Ovary (tissue), 9 donors: Measurements from ENCODE around the gene RPS6KA4. TPM values are rescaled to one million over a fixed set of nuclear protein-coding genes. Genes with fewer than 3 reads are reported as not detected.

ENCODE experiments used
- DNase-seq, 5 donors: peaks; one replicate each; pipeline ENCODE4 v3.0.0-alpha.2; 2019 to 2020
- H3K27ac ChIP-seq, 2 donors: fragments of 200-600 bp; one replicate each; pipeline versions ENCODE4 v1.5.1 to v1.8.0; 2019 to 2022
- H3K27me3 ChIP-seq: fragments of 200-600 bp; one replicate; pipeline ENCODE4 v1.8.0; 2022
- H3K36me3 ChIP-seq: fragments of 200-600 bp; sonication (generic); one replicate; pipeline ENCODE4 v1.5.1; 2019
- H3K4me1 ChIP-seq: one replicate; pipeline ENCODE4 v1.8.1; 2013; ENCODE audit warnings: mild to moderate bottlenecking, moderate library complexity; ENCODE audit not compliant: insufficient read depth
- H3K4me3 ChIP-seq: fragments of 200-600 bp; sonication (generic); one replicate; pipeline ENCODE4 v1.5.1; 2017
- H3K9me3 ChIP-seq, 2 donors: fragments of 200-600 bp in 1 of 2; sonication (generic) in 1 of 2; one replicate each; pipeline versions ENCODE4 v1.5.1 to v1.8.1; 2013 to 2019; ENCODE audit warnings: mild to moderate bottlenecking in 1 of 2, moderate library complexity in 1 of 2
- EP300 ChIP-seq: sonication (generic); formaldehyde crosslinking; IDR thresholded peaks from one replicate; pipeline ENCODE4 v1.6.1; 2017; ENCODE audit warnings: antibody characterized with exemption
- POLR2A ChIP-seq: fragments of 450-650 bp; IDR thresholded peaks from one replicate; pipeline ENCODE4 v1.6.1; 2017; ENCODE audit warnings: antibody characterized with exemption, mild to moderate bottlenecking, moderate library complexity
- WGBS, 3 donors: extraction: QIAGEN DNeasy Blood & Tissue Kit in 1 of 3; methylation state at CpG; one replicate each; pipeline versions ENCODE4 v1.1.5 to v1.1.7; 2013 to 2017; 5-methylcytosine and 5-hydroxymethylcytosine counted together
- intact Hi-C, 4 donors: fragments of 100-400 bp; cut with DNase I; formaldehyde crosslinking; loops; one replicate each; pipeline versions ENCODE4 v1.11.0 to v1.15.1; 2022 to 2023
- polyA plus RNA-seq, 2 donors: library from polyadenylated mRNA; stranded (reverse); fragments of 200-250 nt in 1 of 2; fragments of 350-450 nt in 1 of 2; fragmentation: Illumina TruSeq in 1 of 2; extraction: RNeasy Lipid Tissue Mini Kit (QIAGEN cat#74804) in 1 of 2; gene quantifications; one replicate each; pipeline ENCODE4 v1.2.3, GENCODE V29; 2013 to 2014
- total RNA-seq, 7 donors: library from RNA; depleted of rRNA in 2 of 7; stranded (reverse); fragments of >200 nt in 2 of 7; fragmentation: NEBNext Ultra II Directional in 3 of 7; extraction: Animal tissue kit (Norgen Biotek cat#: 25700) in 3 of 7; gene quantifications; one replicate each; pipeline versions ENCODE4 v1.1.0 to v1.2.4, GENCODE V29; 2016 to 2023
- TF ChIP-seq, protein P1 (sequence below), 3 donors: fragments of 450-650 bp in 2 of 3; fragments of 200-600 bp in 1 of 3; IDR thresholded peaks; one replicate each; pipeline versions ENCODE4 v1.5.1 to v1.8.0; 2016 to 2022; ENCODE audit warnings: antibody characterized with exemption in 3 of 3, mild to moderate bottlenecking in 1 of 3
- donor health status: DM: no; HTN: no; CAD: no; lungs with moderate emphysema.
- donor health status: DM: no; HTN: no; CAD: no.
- donor health status: Bipolar disorder and iron deficiency.
- donor health status: DM: yes; HTN: yes; CAD: no.
- donor health status: DM: no; HTN: no; CAD: no.
- donor health status: DM: yes; HTN: yes; CAD: no.

The RPS6KA4 gene
- total and polyA plus RNA-seq, 9 donors = 4.0 to 31.4 (median 14.9) TPM

- Histone ChIP-seq H3K27ac (no peak overlapping the region), H3K4me1 (peaks cover 3% of the 10 kb centered on the region), H3K36me3 (no peaks in the 10 kb centered on the region), H3K27me3 (no peaks in the 10 kb centered on the region), H3K9me3 (no peaks in the 10 kb centered on the region), H3K4me3 (no peak overlapping the region)
- DNase-seq = no peak
- WGBS, 3 donors = 39 to 89% (median 87%) methylated on average over 1 to 2 of the region's 2 CpGs
- intact Hi-C loops = loop anchor here in 1 of 4 donors (10.0 kb wide), 1 partner anchor 271 kb away; no protein-coding TSS in a partner anchor
- TF ChIP-seq EP300 = no peak
- TF ChIP-seq POLR2A = no peak
- TF ChIP-seq, protein P1, sequence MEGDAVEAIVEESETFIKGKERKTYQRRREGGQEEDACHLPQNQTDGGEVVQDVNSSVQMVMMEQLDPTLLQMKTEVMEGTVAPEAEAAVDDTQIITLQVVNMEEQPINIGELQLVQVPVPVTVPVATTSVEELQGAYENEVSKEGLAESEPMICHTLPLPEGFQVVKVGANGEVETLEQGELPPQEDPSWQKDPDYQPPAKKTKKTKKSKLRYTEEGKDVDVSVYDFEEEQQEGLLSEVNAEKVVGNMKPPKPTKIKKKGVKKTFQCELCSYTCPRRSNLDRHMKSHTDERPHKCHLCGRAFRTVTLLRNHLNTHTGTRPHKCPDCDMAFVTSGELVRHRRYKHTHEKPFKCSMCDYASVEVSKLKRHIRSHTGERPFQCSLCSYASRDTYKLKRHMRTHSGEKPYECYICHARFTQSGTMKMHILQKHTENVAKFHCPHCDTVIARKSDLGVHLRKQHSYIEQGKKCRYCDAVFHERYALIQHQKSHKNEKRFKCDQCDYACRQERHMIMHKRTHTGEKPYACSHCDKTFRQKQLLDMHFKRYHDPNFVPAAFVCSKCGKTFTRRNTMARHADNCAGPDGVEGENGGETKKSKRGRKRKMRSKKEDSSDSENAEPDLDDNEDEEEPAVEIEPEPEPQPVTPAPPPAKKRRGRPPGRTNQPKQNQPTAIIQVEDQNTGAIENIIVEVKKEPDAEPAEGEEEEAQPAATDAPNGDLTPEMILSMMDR (IDR thresholded peaks at IDR 0.05) = no peak
These were observed 24.6 kb downstream of the RPS6KA4 start for GRCh38 chr11:64383580-64383979.

DNA sequence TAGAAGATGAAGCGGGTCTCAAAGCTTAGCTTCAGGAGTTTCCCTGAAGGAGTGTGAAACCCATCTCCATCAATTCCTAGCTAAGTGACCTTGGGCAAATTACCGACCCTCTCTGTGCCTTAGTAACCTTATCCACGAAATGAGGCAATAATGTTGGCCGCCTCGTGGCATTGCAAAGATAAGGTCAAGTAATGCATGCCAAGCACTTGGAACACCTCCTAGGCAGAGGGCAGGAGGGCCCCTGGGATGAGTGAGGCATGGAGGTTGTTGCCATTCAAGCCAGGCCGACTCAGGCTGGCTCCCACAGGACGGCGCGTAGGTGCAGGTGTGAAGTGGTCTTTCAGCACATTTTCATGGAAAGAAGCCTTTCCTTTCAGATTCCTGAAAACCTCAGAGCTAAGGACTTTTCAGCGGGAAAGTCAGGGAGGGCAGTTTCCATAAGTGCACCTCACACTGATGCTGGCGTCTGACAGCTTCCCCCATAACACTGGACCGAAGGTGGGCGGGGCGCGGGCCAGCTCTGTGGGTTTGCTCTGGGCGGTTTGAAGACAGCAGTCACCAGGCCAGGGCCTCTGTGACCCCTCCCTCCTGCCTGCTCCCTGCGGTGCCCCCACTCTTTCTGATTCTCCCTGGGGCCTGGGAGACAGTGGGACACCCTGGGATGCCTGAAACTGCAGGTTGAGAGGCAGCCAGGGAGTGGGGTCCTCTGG is 25.2 kb downstream of the RPS6KA4 start:
- intact Hi-C loops = loop anchor here in 1 of 4 donors (10.0 kb wide), 1 partner anchor 271 kb away; no protein-coding TSS in a partner anchor
- Histone ChIP-seq H3K4me1 (no peaks in the 10 kb centered on the region), H3K9me3 (no peaks in the 10 kb centered on the region), H3K27me3 (no peaks in the 10 kb centered on the region), H3K36me3 (no peaks in the 10 kb centered on the region), H3K27ac (no peak overlapping the region), H3K4me3 (no peak overlapping the region)
- TF ChIP-seq EP300 (no peak), POLR2A (no peak)
- TF ChIP-seq, protein P1 (IDR thresholded peaks at IDR 0.05) = no peak
- whole genome bisulfite sequencing, 3 donors = 63 to 66% (median 64%) methylated on average over 17 of the region's 17 CpGs
- no peak for DNase-seq

DNA sequence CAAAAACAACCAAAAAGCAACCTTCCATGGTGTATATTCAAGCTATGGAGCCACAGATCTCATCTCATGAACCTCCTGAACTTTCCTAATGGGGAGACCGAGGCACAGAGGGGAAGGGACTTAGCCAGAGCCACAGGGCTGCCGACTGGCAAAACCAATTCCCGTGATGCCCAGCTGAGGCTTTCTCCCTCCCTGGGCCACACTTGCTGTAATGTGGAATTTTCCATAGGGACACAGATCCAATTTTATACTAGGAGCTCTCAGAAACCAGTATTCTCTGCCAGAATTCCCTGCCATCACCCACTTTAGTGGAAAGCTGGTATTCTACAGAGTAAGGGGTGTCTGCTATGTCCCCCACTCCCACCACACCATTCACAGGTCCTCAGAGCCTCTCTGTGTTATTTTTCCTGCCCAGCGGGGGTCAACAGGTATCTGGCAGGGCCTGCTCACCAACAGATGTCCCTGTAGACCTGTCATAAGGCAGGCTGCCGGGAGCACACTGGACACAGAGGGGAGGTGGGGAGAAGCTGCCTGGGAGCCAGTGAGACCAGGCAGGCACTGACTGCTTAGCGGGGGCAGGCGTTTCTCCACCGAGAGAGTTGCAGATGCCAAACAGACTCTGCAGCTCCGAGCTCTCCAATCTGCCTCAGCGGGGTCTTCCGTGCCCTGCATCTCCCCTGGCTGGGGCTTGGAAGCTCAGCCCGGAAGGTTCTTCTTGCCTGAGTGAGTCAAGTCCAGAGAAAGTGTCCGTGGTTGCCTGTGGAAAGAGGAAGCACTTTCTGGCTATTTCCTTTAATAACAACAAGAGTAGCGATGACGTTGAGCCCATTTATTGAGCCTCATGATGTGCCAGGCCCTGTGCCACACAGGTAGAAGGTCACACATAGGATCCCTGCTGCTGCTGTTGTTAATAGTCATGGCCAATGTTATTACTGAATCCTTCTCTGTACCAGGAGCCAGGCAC is 26.3 kb downstream of the RPS6KA4 start:
- intact Hi-C loops = loop anchor here in 1 of 4 donors (10.0 kb wide), 1 partner anchor 270 kb away; no protein-coding TSS in a partner anchor
- H3K9me3 ChIP-seq = no peaks in the 10 kb centered on the region
- 65 to 72% (median 72%) methylated on average over 15 of the region's 15 CpGs for WGBS, 3 donors
- H3K4me1 ChIP-seq = no peaks in the 10 kb centered on the region
- no peaks in the 10 kb centered on the region for H3K27me3 ChIP-seq
- H3K4me3 ChIP-seq = no peak overlapping the region
- no peak for DNase-seq
- TF ChIP-seq EP300 (no peak), POLR2A (no peak)
- TF ChIP-seq, protein P1 (IDR thresholded peaks at IDR 0.05) = no peak
- no peaks in the 10 kb centered on the region for H3K36me3 ChIP-seq
- no peak overlapping the region for H3K27ac ChIP-seq

DNA sequence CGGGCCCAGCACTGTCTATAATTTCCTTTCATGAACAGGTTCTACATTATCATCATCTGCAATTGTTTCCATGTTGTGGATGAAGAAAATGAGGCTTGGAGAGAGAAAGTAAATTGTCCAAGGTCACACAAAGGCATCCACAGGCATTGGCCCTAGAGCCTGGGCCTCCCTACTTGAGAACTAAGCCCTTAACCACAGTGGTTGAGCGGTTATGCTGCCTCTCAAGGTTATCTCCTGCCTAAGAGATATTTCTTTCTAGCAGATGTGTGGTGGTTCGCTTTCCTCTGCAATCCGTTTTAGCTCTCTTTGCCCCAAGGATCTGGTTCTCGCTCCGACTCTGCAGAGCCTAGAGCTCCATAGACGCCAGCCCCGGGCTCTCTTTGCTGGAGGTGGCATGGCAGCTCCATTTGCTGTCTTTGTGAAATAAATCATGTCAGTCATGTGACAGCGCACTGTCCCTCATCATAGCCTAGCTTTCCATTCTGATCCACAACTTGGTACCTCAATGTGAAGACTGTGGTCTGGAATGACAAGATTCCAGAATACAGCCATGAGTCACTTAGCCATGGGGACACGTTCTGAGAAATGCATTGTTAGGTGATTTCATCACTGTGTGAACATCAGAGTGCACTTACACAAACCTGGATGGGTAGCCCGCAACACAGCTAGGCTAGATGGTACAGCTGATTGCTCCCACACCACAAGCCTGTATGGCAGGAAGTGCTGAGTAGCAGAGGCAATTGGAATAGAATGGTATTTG is 27.2 kb downstream of the RPS6KA4 start:
- Histone ChIP-seq H3K36me3 (no peaks in the 10 kb centered on the region), H3K4me3 (no peak overlapping the region), H3K27me3 (no peaks in the 10 kb centered on the region), H3K4me1 (no peaks in the 10 kb centered on the region), H3K27ac (no peak overlapping the region), H3K9me3 (no peaks in the 10 kb centered on the region)
- intact Hi-C loops = loop anchor here in 1 of 4 donors (10.0 kb wide), 1 partner anchor 269 kb away; no protein-coding TSS in a partner anchor
- 72 to 81% (median 75%) methylated on average over 11 of the region's 11 CpGs for WGBS, 3 donors
- TF ChIP-seq, protein P1 (IDR thresholded peaks at IDR 0.05) = no peak
- no peak for TF ChIP-seq POLR2A
- TF ChIP-seq EP300 = no peak
- no peak for DNase-seq
